HG02884 (cell line): Measurements from ENCODE around the gene TMPO.
"Not testable (repeated sequence)": the region's sequence is repeated elsewhere in the genome, so short reads cannot be mapped to it uniquely, and the experiment has no call there.

Experiments used
- ATAC-seq: cut with Tn5 transposase; IDR thresholded peaks from one replicate; pipeline ENCODE4 v1.9.1; 2021; ENCODE audit warnings: mild to moderate bottlenecking, moderate library complexity; ENCODE audit not compliant: unreplicated experiment

The TMPO gene

DNA sequence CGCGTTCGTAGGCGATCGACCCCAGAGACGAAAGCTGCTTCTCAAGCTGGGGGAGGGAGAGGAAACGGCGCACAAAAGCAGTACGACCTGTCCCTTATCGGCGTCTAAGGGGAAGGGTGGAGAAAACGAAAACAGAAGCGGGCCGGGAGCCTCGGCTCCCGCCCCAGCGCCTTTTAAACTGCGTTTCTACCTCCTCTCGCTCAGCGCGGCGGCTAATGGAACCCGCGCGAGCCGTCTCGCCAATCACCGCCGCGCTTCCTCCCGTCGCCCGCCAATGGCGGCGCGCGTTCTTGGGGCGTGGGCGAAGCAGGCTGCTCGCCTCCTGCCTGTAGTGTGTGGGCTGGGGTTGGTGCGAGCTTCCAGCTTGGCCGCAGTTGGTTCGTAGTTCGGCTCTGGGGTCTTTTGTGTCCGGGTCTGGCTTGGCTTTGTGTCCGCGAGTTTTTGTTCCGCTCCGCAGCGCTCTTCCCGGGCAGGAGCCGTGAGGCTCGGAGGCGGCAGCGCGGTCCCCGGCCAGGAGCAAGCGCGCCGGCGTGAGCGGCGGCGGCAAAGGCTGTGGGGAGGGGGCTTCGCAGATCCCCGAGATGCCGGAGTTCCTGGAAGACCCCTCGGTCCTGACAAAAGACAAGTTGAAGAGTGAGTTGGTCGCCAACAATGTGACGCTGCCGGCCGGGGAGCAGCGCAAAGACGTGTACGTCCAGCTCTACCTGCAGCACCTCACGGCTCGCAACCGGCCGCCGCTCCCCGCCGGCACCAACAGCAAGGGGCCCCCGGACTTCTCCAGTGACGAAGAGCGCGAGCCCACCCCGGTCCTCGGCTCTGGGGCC is at the start of gene TMPO:
Gene TMPO, plus strand, starts transcription at position 304 of the 824 bp plus-strand sequence. Its CDS starts 278 bp downstream, at position 582.
- peak; percentile 74 for ATAC-seq

DNA sequence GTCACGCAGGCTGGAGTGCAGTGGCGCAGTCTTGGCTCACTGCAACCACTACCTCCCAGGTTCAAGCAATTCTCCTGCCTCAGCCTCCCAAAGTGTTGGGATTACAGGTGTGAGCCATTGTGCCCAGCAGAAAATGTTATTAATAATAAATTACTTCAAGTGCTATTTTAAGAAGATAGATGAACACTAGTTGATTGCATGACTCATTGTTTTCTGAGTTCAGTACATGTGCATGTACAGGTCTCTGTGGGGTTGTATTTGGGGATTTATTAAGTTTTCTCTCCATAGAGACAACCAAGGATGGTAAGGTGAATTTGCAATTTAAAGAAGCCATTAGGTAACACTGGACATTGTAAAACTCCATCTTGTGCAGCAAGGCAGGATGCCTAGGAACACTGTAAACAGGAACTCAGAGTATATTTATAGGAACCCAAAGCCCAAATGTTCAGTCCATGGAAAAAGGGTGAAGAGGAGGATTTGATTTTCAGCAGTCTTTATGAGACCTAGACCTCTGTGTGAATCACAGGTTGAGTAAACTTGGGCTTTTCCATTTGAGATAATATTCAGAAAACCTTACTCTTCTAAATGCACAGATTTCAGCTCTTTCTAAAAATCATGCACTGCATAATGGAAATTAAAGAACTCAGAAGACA is 49.3 kb upstream of the TMPO start:
- no peak for ATAC-seq

- ATAC-seq, result no peak
Measured at GRCh38 chr12:98466640-98467400, 48.6 kb upstream of the TMPO start.

- ATAC-seq, result no peak
Measured at GRCh38 chr12:98469109-98469508, 46.3 kb upstream of the TMPO start.

- ATAC-seq, result peak; percentile 67
Measured at GRCh38 chr12:98470469-98471082, 44.8 kb upstream of the TMPO start.

GRCh38 chr12:98471085-98471484 is 44.3 kb upstream of the TMPO start:
- ATAC-seq, result peak; percentile 31

DNA sequence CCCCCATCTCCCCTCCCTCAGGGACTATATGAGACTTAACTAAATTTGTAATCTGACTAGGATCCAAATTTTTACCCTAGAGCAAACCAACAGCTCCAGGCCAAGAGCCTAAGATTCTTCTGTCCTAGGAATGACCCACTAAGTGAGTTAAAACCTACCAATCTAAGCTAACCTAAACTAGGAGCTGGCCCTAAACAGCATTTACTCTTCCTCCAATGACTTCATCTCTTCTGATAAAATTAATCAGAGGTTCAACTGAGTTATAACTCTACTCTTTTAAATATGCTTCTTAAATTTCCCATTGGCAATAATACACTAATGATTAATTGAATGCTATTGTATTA is 39.9 kb upstream of the TMPO start:
- no peak for ATAC-seq

DNA sequence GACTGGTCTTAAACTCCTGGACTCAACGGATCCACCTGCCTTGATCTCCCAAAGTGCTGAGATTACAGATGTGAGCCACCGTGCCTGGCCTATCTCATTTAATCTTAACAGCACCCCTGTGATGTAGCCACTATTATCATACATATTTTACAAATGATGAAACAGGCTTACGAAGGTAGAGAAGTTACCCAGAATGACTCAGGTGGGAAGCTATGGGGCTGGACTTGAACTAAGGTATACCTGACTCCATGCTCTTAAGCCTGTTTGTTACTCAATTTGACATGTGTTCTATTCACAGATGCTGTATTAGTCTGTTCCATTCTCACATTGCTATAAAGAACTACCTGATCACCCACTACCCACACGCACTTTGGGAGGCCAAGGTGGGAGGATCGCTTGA is 36.8 kb upstream of the TMPO start:
- ATAC-seq, result no peak

GRCh38 chr12:98483621-98484503 is 31.5 kb upstream of the TMPO start:
- no peak for ATAC-seq

DNA sequence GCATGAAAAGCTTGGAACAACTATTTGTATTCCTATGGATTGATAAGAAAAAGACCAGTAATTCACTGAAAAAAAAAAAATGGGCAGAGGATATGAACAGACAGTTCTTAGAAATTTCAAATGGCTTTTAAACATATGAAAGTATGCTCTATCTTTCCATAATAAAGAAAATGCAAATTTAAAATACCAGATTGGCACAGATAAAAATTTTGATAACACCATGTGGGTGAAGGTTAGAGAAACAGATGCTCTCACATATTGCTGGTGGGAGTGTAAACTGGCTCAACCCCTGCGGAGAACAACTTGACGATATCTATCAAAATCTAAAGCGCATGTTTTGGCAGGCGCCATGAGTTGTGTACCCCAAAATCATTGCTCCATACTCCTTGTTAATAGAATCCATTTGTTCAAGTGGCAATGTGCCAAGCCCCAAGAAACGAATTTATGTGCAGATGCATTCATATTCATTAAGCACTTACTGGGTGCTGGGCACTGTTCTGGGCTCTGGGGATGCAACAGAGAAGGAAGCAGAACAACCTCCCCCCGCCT is 29.5 kb upstream of the TMPO start:
- ATAC-seq, result no peak

GRCh38 chr12:98488416-98488815 is 27.0 kb upstream of the TMPO start:
- ATAC-seq, result not testable (repeated sequence)

- ATAC-seq, result no peak
Measured at GRCh38 chr12:98489176-98489575, 26.2 kb upstream of the TMPO start.

DNA sequence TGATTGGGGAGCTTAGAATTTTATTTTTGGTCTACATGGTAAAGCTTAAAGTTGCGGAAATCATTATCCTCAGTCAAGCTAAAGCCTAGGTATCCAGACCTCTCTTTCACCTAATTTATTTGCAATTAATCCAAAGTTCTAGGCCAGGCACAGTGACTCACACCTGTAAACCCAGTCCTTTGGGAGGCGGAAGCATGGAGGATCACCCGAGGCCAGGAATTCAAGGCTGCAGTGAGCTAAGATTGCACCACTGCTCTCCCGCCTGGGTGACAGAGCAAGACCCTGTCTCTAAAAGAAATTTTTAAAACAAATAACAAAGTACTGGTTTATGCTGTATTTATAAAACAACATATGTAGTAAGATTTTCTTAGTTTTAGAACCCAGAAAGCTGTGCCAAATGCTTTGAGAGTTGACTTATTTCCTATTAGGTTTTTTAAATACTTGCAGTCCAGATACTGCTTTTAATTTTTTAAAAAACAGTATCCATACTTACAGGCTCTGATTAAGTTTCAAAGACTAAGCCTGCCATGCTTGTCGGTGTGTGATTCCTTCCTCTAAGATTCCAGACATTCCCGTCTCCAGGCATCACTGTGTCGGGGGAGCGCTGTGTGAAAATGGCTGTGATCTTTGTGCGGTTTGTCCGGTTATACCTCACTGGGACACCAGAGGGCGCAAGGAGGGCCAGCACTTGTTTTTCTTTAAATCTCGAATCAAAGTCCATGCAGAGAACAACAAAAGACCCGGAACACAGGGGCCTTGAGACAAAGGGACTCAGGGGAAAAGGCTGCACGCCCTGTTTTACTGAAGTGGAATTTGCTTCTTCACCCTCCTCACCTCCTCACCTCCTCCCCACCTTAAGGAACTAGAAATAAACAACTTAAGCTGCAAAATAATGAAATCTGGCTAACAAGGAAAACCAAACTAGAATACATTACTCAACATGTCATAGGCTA is 24.6 kb upstream of the TMPO start:
- ATAC-seq, result peak; percentile 87

DNA sequence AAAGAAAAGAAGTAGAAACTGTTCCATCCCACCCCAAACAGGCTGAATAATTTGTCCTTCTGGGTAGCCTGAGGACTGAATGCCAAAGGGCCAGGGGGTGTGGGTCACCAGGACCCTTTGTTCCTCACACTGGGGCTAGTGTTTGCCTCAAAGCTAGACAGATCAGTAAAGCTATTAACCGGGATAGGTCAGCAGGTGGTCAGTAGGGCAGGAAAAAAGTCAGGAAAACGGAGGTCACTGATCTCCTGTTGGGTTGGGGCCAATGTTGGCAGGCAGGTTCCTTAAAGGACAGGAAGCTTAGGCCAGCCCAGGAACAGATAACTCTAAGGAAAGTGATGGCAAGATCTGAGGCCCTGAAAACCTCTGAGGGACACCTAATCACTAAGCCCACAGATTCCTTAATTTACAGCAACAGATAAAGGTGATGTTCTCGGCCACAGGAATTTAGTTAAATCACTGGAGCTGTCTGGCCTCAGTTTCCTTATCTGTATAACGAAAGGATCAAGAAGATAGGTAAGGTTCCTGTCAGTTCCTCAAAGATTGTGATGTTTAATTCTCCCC is 22.7 kb upstream of the TMPO start:
- ATAC-seq, result no peak

- ATAC-seq, result not testable (repeated sequence)
Measured at GRCh38 chr12:98501266-98501629, 14.1 kb upstream of the TMPO start.

DNA sequence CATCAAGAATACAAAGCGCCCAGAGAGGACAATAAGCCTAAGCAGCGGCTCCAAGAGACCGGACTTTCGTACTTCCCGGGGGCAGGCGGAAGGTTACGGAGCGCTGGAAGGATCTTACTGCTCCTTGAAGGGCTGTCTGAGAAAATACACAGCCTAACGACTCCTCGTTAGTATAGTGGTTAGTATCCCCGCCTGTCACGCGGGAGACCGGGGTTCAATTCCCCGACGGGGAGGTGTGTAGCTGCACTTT is 12.1 kb upstream of the TMPO start:
- peak; percentile 45 for ATAC-seq

DNA sequence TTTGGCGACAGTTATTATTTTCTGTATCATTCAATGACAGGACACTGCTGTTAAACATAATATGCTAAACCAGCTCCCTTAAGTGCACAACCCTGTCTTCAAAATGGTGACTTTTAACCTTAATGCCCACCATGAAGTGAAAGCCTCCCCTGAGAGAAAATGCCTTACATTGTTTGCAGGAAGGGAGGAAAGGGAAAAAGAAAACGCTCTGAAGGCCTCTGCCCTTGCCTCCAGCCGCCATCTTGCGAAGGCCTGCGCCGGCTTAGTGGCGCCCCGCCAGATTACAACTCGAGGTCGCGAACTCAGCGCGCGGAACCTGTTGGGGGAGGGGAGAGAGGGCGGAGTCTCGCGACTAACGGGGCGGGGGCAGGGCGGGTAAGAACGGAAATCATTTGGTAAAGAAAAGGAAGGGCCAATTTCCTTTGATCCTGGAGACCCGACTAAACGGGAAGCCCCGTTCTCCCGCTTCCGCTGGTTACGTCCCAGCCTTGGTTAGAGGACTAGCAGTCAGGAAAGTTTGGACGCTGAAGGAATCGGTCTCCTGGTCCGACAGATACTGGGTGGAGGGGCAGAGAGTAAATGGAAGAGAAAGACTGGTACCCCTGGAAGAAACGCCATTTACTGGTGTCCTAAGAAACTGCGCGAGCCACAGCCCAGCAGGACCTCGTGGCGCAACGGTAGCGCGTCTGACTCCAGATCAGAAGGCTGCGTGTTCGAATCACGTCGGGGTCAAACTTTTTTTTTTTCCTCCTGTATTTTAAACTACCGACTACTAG is 11.6 kb upstream of the TMPO start:
- ATAC-seq, result peak; percentile 69

GRCh38 chr12:98504368-98504617 is 11.1 kb upstream of the TMPO start:
- peak; percentile 12 for ATAC-seq
